Keratinocyte (primary cell): ENCODE results near the gene EGFL8.

Experiments used
- CTCF ChIP-seq, 3 experiments: IDR thresholded peaks in 1 of 3; conservative IDR thresholded peaks in 1 of 3; optimal IDR thresholded peaks in 1 of 3; 2 replicates in 2 of 3; 3 replicates in 1 of 3; pipeline versions ENCODE3 to v1.5.1; 2011; ENCODE audit warnings: low read length in 3 of 3, mild to moderate bottlenecking in 3 of 3, moderate library complexity in 2 of 3, control low read depth in 1 of 3, inconsistent platforms in 1 of 3; ENCODE audit not compliant: insufficient read depth in 2 of 3; ENCODE audit errors: extremely low read depth in 1 of 3
- EZH2 ChIP-seq: IDR thresholded peaks from one replicate; pipeline ENCODE4 v1.6.1; 2012; ENCODE audit warnings: inconsistent platforms, mild to moderate bottlenecking, low read length, moderate library complexity

- TF ChIP-seq CTCF (optimal IDR thresholded peaks at IDR 0.05 in 1 of 3, IDR thresholded peaks at IDR 0.05 in 1 of 3, conservative IDR thresholded peaks at IDR 0.05 in 1 of 3; ENCODE audit: extremely low read depth in 1 of 3, insufficient read depth in 2 of 3, low read length in 3 of 3): no peak
- TF ChIP-seq EZH2: no peak
Measured at GRCh38 chr6:32168350-32168749, 4.0 kb downstream of the EGFL8 start.
